K562 (cell line): Measurements from ENCODE around the gene PPP1R14B. TPM values are rescaled to one million over a fixed set of nuclear protein-coding genes. Genes with fewer than 3 reads are reported as not detected.
A peak's percentile ranks its signal among the peaks of the same experiment; 100 is the strongest.

ENCODE experiments used
- CSDE1 ChIP-seq, 2 experiments: fragments of 450-650 bp; IDR thresholded peaks; 2 replicates each; pipeline ENCODE4 v1.6.1; 2016; ENCODE audit warnings: mild to moderate bottlenecking in 1 of 2
- ESRRA ChIP-seq: fragments of 450-650 bp; IDR thresholded peaks from 2 replicates; pipeline ENCODE4 v1.6.1; 2014; ENCODE audit warnings: low read depth, mild to moderate bottlenecking, moderate library complexity, borderline replicate concordance
- ETV1 ChIP-seq: fragments of 450-650 bp; conservative IDR thresholded peaks from 2 replicates; pipeline ENCODE4 v1.6.1; 2016; ENCODE audit warnings: missing genetic modification characterization, control low read depth, low read depth, missing compliant biosample characterization
- HDAC2 ChIP-seq: fragments of 450-650 bp; IDR thresholded peaks from 2 replicates; pipeline ENCODE4 v1.6.1; 2016; ENCODE audit warnings: mild to moderate bottlenecking
- HDAC3 ChIP-seq: fragments of 450-650 bp; IDR thresholded peaks from 2 replicates; pipeline ENCODE4 v1.6.1; 2018; ENCODE audit warnings: borderline replicate concordance, mild to moderate bottlenecking, moderate library complexity; ENCODE audit not compliant: partially characterized antibody
- L3MBTL2 ChIP-seq: fragments of 450-650 bp; IDR thresholded peaks from 2 replicates; pipeline ENCODE4 v1.6.1; 2016; ENCODE audit warnings: mild to moderate bottlenecking, moderate library complexity
- MEIS2 ChIP-seq: fragments of 450-650 bp; IDR thresholded peaks from 2 replicates; pipeline ENCODE4 v1.6.1; 2014; ENCODE audit warnings: mild to moderate bottlenecking; ENCODE audit not compliant: partially characterized antibody
- MTF1 ChIP-seq: fragments of 250-450 bp; sonication (Bioruptor Pico); IDR thresholded peaks from 2 replicates; pipeline ENCODE4 v1.9.0; 2021; ENCODE audit warnings: moderate library complexity, mild to moderate bottlenecking, inconsistent platforms, borderline replicate concordance
- POU5F1 ChIP-seq: fragments of 150-350 bp; IDR thresholded peaks from 2 replicates; pipeline ENCODE4 v1.6.1; 2014; ENCODE audit warnings: borderline replicate concordance, low read length, low read depth, mild to moderate bottlenecking; ENCODE audit not compliant: partially characterized antibody
- SMAD4 ChIP-seq: fragments of 250-450 bp; sonication (Bioruptor Pico); conservative IDR thresholded peaks from 2 replicates; pipeline ENCODE4 v1.8.0; 2021; ENCODE audit warnings: inconsistent platforms, mild to moderate bottlenecking, moderate library complexity
- SRF ChIP-seq, 2 experiments: fragments of 250-450, 450-650 bp in 1 of 2; sonication (Bioruptor Pico) in 1 of 2; sonication (generic) in 1 of 2; formaldehyde crosslinking; IDR thresholded peaks; 2 replicates each; pipeline versions ENCODE4 v1.5.0 to v1.5.1; 2020 to 2022; ENCODE audit warnings: mild to moderate bottlenecking in 1 of 2, missing genetic modification reagents in 1 of 2
- SRSF1 ChIP-seq: fragments of 200-400 bp; formaldehyde crosslinking; IDR thresholded peaks from 2 replicates; pipeline ENCODE4 v1.6.1; 2017; ENCODE audit warnings: mild to moderate bottlenecking, low read depth, low read length, moderate library complexity
- SUPT5H ChIP-seq: fragments of 450-650 bp; IDR thresholded peaks from 2 replicates; pipeline ENCODE4 v1.6.1; 2016
- VEZF1 ChIP-seq: fragments of 200-800 bp; sonication (Bioruptor generic); IDR thresholded peaks from 2 replicates; pipeline ENCODE4 v1.6.1; 2017; ENCODE audit warnings: missing genetic modification characterization, missing compliant biosample characterization
- YY1 ChIP-seq, 3 experiments: IDR thresholded peaks; 2 replicates each; pipeline ENCODE4 v1.6.1; 2011; ENCODE audit warnings: low read length in 2 of 3, mild to moderate bottlenecking in 2 of 3, moderate library complexity in 2 of 3, borderline replicate concordance in 1 of 3, control low read depth in 1 of 3, low read depth in 1 of 3; ENCODE audit not compliant: insufficient read depth in 3 of 3, insufficient replicate concordance in 2 of 3, control insufficient read depth in 1 of 3, insufficient read length in 1 of 3; ENCODE audit errors: extremely low read depth in 1 of 3
- ZBTB12 ChIP-seq: fragments of 250-450 bp; sonication (Bioruptor Pico); IDR thresholded peaks from 2 replicates; pipeline ENCODE4 v1.4.0; 2020
- ZNF212 ChIP-seq: fragments of 450-650 bp; formaldehyde crosslinking; IDR thresholded peaks from 2 replicates; pipeline ENCODE4 v1.4.0; 2020; ENCODE audit warnings: mild to moderate bottlenecking
- polyA plus RNA-seq, 8 experiments: library from polyadenylated mRNA; depleted of rRNA in 4 of 8; stranded (reverse) in 5 of 8; unstranded in 3 of 8; fragments of >200 nt; fragmentation: Nextera tagmentation in 2 of 8; fragmentation: Illumina TruSeq in 1 of 8; extraction: Ambion mirVana in 2 of 8; extraction: Trizol in 1 of 8; gene quantifications; 2 replicates each; pipeline versions ENCODE4 v1.2.1 to v1.2.3, GENCODE V29; 2011 to 2014; ENCODE audit warnings: inconsistent platforms in 1 of 8, missing spikeins in 1 of 8
- total RNA-seq, 7 experiments: library from RNA; depleted of rRNA in 6 of 7; stranded (reverse); fragments of >200 nt in 6 of 7; fragmentation: Illumina TruSeq in 2 of 7; extraction: Trizol in 2 of 7; gene quantifications; 2 replicates each; pipeline versions ENCODE4 v1.2.1 to v1.2.3, GENCODE V29; 2011 to 2021; ENCODE audit warnings: low replicate concordance in 1 of 7
- TF ChIP-seq, protein P1 (sequence below): conservative IDR thresholded peaks from 2 replicates; pipeline ENCODE4 v1.6.1; 2011; ENCODE audit warnings: low read depth, mild to moderate bottlenecking, low read length; ENCODE audit not compliant: control insufficient read depth
- TF ChIP-seq, protein P2 (sequence below): fragments of 250-450 bp; sonication (Bioruptor Pico); IDR thresholded peaks from 2 replicates; pipeline ENCODE4 v1.9.0; 2021; ENCODE audit warnings: mild to moderate bottlenecking, inconsistent platforms

PPP1R14B gene
- total and polyA plus RNA-seq, 9 of the 15 experiments (the other 6 are each of a cell fraction or from before 2014, with no cell fraction given) = 7.7 to 566 (median 212) TPM

DNA sequence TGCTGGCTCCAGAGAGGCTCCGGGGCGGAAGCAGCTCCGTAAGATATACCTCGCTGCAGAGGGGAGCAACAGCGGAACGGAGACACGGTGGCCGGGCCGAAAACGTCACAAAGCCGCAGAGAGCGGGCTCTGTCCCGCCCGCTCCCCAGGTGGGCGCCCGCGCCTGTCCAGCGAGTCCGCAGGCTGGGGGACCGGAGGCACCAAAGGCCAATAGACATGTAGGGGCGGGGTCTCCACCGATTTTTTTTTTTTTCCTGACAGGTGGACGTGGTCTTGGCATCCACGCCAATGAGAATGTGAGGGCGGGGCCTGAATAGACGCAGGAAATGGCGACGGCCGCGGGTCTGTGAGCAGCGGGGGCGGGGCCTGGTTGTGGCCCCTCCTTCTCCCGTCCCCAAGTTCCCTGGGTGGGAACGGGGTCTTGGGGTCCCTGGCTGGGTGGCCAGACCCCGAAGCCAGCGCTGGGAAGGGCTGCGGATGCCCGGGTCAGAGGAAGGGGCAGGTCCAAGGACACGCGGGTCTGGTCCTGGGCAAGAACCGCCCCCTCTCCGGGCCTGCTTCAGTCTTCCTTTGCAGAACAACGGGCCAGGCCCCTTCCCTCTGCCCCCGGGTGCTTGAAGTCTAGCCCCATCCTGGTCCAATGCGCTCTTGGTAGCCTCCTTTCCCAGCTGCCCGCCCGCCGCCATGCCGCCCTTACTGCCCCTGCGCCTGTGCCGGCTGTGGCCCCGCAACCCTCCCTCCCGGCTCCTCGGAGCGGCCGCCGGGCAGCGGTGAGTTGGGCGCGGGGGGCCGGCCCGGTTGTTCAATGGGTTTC, 16.4 kb downstream of the PPP1R14B start, which contains the start of gene DNAJC4 (continued):
- TF ChIP-seq HDAC3 = no peak
- TF ChIP-seq MTF1 (CRISPR knock-in tag) = no peak
- 0 out of 2 replicates have a peak, but pooled peaks have one; percentile 35 for TF ChIP-seq ESRRA
- no peak for TF ChIP-seq CSDE1 (IDR thresholded peaks at IDR 0.05)
- TF ChIP-seq ZNF212 (CRISPR knock-in tag) = no peak
- 0 out of 2 replicates have a peak, but pooled peaks have one; percentile 44 for TF ChIP-seq SMAD4 (CRISPR knock-in tag)
- TF ChIP-seq SRF (CRISPR knock-in tag; IDR thresholded peaks at IDR 0.05) = no peak
- TF ChIP-seq, protein P1, sequence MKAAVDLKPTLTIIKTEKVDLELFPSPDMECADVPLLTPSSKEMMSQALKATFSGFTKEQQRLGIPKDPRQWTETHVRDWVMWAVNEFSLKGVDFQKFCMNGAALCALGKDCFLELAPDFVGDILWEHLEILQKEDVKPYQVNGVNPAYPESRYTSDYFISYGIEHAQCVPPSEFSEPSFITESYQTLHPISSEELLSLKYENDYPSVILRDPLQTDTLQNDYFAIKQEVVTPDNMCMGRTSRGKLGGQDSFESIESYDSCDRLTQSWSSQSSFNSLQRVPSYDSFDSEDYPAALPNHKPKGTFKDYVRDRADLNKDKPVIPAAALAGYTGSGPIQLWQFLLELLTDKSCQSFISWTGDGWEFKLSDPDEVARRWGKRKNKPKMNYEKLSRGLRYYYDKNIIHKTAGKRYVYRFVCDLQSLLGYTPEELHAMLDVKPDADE = 0 out of 2 replicates have a peak, but pooled peaks have one; percentile 22
- TF ChIP-seq L3MBTL2 = 0 out of 2 replicates have a peak, but pooled peaks have one; percentile 17
- peak; percentile 27 to 89 (median 76) for TF ChIP-seq YY1 (IDR thresholded peaks at IDR 0.05; ENCODE audit: borderline replicate concordance in 1 of 3, control insufficient read depth in 1 of 3, extremely low read depth in 1 of 3, insufficient read depth in 3 of 3, insufficient read length in 1 of 3, insufficient replicate concordance in 2 of 3, low read depth in 1 of 3, low read length in 2 of 3)
- peak; percentile 73 for TF ChIP-seq SUPT5H
- TF ChIP-seq ZBTB12 (CRISPR knock-in tag) = no peak
- peak; percentile 61 for TF ChIP-seq ETV1 (tag)
- TF ChIP-seq HDAC2 = no peak
- peak; percentile 35 for TF ChIP-seq POU5F1
- TF ChIP-seq, protein P2, sequence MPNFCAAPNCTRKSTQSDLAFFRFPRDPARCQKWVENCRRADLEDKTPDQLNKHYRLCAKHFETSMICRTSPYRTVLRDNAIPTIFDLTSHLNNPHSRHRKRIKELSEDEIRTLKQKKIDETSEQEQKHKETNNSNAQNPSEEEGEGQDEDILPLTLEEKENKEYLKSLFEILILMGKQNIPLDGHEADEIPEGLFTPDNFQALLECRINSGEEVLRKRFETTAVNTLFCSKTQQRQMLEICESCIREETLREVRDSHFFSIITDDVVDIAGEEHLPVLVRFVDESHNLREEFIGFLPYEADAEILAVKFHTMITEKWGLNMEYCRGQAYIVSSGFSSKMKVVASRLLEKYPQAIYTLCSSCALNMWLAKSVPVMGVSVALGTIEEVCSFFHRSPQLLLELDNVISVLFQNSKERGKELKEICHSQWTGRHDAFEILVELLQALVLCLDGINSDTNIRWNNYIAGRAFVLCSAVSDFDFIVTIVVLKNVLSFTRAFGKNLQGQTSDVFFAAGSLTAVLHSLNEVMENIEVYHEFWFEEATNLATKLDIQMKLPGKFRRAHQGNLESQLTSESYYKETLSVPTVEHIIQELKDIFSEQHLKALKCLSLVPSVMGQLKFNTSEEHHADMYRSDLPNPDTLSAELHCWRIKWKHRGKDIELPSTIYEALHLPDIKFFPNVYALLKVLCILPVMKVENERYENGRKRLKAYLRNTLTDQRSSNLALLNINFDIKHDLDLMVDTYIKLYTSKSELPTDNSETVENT (CRISPR knock-in tag) = 0 out of 2 replicates have a peak, but pooled peaks have one; percentile 50
- TF ChIP-seq VEZF1 (CRISPR knock-in tag) = peak; percentile 56
- TF ChIP-seq SRSF1 = no peak
- TF ChIP-seq MEIS2 = peak; percentile 91
